Upper lobe of right lung (tissue), 1 donor: ENCODE measurements around the gene VAMP4. TPM values are rescaled to one million over a fixed set of nuclear protein-coding genes. Genes with fewer than 3 reads are reported as not detected.

Experiments used
- ATAC-seq: fragments of 200-7000 bp; cut with Tn5 transposase; one replicate; pipeline ENCODE4 v1.9.1; 2020; ENCODE audit warnings: mild to moderate bottlenecking, moderate library complexity
- DNase-seq: peaks from one replicate; pipeline ENCODE4 v3.0.0-alpha.2; 2020
- H3K27ac ChIP-seq: fragments of 200-600 bp; one replicate; pipeline ENCODE4 v1.8.0; 2022
- H3K27me3 ChIP-seq: fragments of 200-600 bp; one replicate; pipeline ENCODE4 v1.8.0; 2022; ENCODE audit warnings: mild to moderate bottlenecking
- H3K36me3 ChIP-seq: fragments of 200-600 bp; one replicate; pipeline ENCODE4 v1.8.0; 2022
- H3K4me1 ChIP-seq: fragments of 200-600 bp; one replicate; pipeline ENCODE4 v1.8.0; 2022
- H3K4me3 ChIP-seq: fragments of 200-600 bp; one replicate; pipeline ENCODE4 v1.8.0; 2022; ENCODE audit warnings: mild to moderate bottlenecking
- H3K9me3 ChIP-seq: fragments of 200-600 bp; one replicate; pipeline ENCODE4 v1.8.0; 2022
- intact Hi-C: fragments of 100-400 bp; cut with DNase I; formaldehyde crosslinking; loops from one replicate; pipeline ENCODE4 v1.11.0; 2022
- total RNA-seq: library from RNA; stranded (reverse); fragmentation: NEBNext Ultra II Directional; extraction: Animal tissue kit (Norgen Biotek cat#: 25700); gene quantifications from one replicate; pipeline ENCODE4 v1.2.1, GENCODE V29; 2021
- TF ChIP-seq, protein P1 (sequence below): fragments of 200-600 bp; IDR thresholded peaks from one replicate; pipeline ENCODE4 v1.8.0; 2022; ENCODE audit warnings: antibody characterized with exemption
- donor health status: DM: no; HTN: yes; CAD: no; lungs with severe emphysema.

VAMP4 gene
- total RNA-seq, 1 donor from 2014 or later, result 19.2 TPM

GRCh38 chr1:171772312-171772711, 30.4 kb upstream of the VAMP4 start:
- no peaks in the 10 kb centered on the region for H3K9me3 ChIP-seq
- H3K27ac ChIP-seq, result no peak overlapping the region
- H3K4me1 ChIP-seq, result peaks cover 3% of the 10 kb centered on the region
- DNase-seq, result no peak
- TF ChIP-seq, protein P1, sequence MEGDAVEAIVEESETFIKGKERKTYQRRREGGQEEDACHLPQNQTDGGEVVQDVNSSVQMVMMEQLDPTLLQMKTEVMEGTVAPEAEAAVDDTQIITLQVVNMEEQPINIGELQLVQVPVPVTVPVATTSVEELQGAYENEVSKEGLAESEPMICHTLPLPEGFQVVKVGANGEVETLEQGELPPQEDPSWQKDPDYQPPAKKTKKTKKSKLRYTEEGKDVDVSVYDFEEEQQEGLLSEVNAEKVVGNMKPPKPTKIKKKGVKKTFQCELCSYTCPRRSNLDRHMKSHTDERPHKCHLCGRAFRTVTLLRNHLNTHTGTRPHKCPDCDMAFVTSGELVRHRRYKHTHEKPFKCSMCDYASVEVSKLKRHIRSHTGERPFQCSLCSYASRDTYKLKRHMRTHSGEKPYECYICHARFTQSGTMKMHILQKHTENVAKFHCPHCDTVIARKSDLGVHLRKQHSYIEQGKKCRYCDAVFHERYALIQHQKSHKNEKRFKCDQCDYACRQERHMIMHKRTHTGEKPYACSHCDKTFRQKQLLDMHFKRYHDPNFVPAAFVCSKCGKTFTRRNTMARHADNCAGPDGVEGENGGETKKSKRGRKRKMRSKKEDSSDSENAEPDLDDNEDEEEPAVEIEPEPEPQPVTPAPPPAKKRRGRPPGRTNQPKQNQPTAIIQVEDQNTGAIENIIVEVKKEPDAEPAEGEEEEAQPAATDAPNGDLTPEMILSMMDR, result no peak
- ATAC-seq, result no peak
- no peaks in the 10 kb centered on the region for H3K36me3 ChIP-seq
- no peaks in the 10 kb centered on the region for H3K27me3 ChIP-seq
- no peak overlapping the region for H3K4me3 ChIP-seq
- intact Hi-C loops, result no loop called here

DNA sequence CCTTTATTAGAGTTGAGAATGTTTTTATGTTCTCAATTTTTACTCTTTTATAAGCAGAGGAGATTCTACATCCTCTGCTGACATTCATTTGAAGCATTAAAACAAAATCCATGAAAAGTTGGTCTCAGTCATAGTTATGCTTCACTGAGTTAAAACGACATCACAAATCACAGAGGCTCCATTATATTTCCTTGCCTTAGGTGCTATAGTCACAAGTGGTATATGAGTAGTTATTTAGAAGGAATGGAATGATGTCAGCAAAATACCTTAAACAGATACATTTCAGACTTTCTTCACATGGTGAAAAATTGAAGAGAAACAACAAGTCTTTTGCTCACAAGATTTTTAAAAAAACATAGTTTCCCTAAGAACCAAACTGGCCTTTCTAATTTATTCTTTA, 27.9 kb upstream of the VAMP4 start:
- Histone ChIP-seq H3K27me3 (no peaks in the 10 kb centered on the region), H3K27ac (no peak overlapping the region), H3K4me3 (no peak overlapping the region), H3K9me3 (no peaks in the 10 kb centered on the region), H3K36me3 (no peaks in the 10 kb centered on the region), H3K4me1 (peaks cover 3% of the 10 kb centered on the region)
- ATAC-seq (no peak), DNase-seq (no peak)
- intact Hi-C loops, result no loop called here
- TF ChIP-seq, protein P1, result no peak

DNA sequence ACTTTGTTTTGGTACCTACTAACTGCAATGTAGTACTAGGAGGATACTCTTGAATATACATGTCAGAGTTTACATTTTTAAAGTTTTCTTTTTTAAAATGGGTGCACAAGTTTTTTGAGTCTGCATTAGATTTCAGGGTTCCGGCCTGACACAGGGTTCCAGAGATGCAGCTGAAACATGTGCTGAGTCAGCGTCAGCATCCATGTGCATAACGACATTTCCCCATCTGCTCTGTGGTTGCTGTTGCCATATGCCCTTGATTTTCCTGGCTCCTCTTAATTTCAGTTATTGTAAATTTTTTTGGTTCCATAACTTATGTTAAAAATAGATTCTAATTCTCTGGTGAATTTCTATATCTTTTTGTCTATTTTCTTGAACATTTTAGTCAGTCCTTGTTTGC, 27.3 kb upstream of the VAMP4 start:
- intact Hi-C loops, result no loop called here
- H3K27ac ChIP-seq, result no peak overlapping the region
- H3K4me1 ChIP-seq, result peaks cover 3% of the 10 kb centered on the region
- DNase-seq (no peak), ATAC-seq (no peak)
- no peak overlapping the region for H3K4me3 ChIP-seq
- H3K27me3 ChIP-seq, result no peaks in the 10 kb centered on the region
- TF ChIP-seq, protein P1, result no peak
- H3K36me3 ChIP-seq, result no peaks in the 10 kb centered on the region
- H3K9me3 ChIP-seq, result no peaks in the 10 kb centered on the region

GRCh38 chr1:171763764-171764163, 21.9 kb upstream of the VAMP4 start:
- no peaks in the 10 kb centered on the region for H3K27me3 ChIP-seq
- H3K9me3 ChIP-seq, result no peaks in the 10 kb centered on the region
- H3K27ac ChIP-seq, result no peak overlapping the region
- TF ChIP-seq, protein P1, result no peak
- H3K4me1 ChIP-seq, result peaks cover 3% of the 10 kb centered on the region
- no peak overlapping the region for H3K4me3 ChIP-seq
- intact Hi-C loops, result no loop called here
- no peak for DNase-seq
- no peak for ATAC-seq
- H3K36me3 ChIP-seq, result no peaks in the 10 kb centered on the region

DNA sequence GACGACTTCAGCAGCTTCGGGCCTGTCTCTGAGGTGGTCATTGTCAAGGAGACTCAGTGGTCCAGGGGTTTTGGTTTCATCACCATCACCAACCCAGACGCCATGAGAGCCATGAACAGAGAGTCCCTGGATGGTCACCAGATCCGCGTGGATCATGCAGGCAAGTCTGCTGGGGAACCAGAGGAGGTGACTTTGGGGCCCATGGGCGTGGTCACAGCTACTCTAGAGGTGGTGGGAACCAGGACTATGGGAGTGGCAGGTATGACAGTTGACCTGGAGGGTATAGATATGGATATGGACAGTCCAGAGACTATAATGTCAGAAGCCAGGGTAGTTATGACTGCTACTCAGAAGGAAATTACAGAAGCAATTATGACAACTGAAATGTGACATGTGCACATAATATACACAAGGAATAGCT, 20.3 kb upstream of the VAMP4 start:
- Histone ChIP-seq H3K36me3 (no peaks in the 10 kb centered on the region), H3K4me3 (no peak overlapping the region), H3K27me3 (no peaks in the 10 kb centered on the region), H3K27ac (no peak overlapping the region), H3K4me1 (no peaks in the 10 kb centered on the region), H3K9me3 (no peaks in the 10 kb centered on the region)
- ATAC-seq (no peak), DNase-seq (no peak)
- intact Hi-C loops, result no loop called here
- TF ChIP-seq, protein P1, result no peak

GRCh38 chr1:171758011-171758410, 16.1 kb upstream of the VAMP4 start:
- H3K4me3 ChIP-seq, result no peak overlapping the region
- no peak for DNase-seq

More at GRCh38 chr1:171758011-171758410, 16.1 kb upstream of the VAMP4 start:
- H3K27me3 ChIP-seq, result no peaks in the 10 kb centered on the region
- intact Hi-C loops, result no loop called here
- no peak for ATAC-seq
- TF ChIP-seq, protein P1, result no peak
- H3K36me3 ChIP-seq, result no peaks in the 10 kb centered on the region
- H3K4me1 ChIP-seq, result peaks cover 10% of the 10 kb centered on the region
- H3K27ac ChIP-seq, result no peak overlapping the region
- H3K9me3 ChIP-seq, result no peaks in the 10 kb centered on the region
